SKM-1 treated with dmso at 0.1 percent for 144 hours (cell line): ENCODE measurements around the gene PLD1.

Experiments
- DNase-seq: peaks from one replicate; lab custom pipeline; 2025; ENCODE audit not compliant: unreplicated experiment; lab: John Stamatoyannopoulos, UW

The PLD1 gene

DNA sequence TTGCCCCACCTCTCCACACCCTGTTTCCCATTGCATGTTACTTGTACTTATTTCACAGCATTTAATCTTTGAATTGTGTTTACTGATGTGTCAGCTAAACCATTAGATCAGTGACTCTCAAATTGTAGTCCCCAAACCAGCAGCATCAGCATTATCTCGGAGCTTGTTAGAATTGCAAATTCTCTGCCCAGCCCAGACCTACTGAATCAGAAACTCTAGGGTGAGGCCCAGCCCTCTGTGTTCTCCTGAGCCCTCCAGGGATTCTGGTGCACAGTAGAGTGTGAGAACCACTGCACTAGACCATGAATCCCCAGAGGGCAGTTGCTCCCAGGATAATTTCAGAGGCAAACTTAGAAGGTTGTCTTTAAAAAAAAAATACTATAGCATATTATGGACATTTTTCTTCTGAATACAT, 13.0 kb downstream of the PLD1 start:
- no peak for DNase-seq

GRCh38 chr3:171796625-171797264, 13.5 kb downstream of the PLD1 start:
- no peak for DNase-seq

DNA sequence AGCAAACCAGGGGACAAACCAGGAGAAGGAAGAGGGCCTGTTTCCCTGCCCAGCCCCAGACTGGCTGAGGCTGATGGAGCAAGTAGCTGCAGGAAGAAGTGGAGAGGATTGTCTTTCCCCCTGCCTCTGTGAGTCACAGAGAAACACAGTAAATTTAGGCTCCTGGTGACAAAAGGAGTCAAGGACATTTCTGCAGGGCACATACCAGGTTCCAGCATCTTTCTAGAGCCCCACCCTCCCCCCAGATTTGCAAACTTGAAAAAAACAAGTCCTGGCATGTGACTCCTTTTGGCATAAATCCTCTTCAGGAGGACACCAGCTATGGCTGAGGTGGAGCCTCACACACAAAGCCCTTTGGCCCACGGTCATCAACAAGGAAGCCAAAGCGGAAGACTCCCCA, 17.8 kb downstream of the PLD1 start:
- DNase-seq, result no peak

DNA sequence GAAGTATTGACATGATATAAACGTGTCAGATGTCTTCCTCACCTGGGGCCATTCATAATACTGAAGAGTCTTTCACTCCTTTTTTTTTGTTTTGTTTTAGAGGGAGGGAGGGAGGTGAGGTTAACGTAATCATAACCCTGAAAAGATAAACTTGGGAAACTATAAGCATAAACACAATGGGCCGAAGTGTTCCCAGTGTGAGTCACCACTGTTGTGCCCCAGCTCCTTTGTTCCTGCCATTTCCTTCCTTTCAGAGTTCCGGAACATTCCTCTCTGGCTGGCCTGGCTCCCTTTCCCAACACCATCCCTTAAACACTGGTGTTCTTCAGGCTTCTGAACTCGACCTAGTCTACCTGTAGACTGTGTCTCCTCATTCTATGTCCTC, 18.6 kb downstream of the PLD1 start:
- no peak for DNase-seq

DNA sequence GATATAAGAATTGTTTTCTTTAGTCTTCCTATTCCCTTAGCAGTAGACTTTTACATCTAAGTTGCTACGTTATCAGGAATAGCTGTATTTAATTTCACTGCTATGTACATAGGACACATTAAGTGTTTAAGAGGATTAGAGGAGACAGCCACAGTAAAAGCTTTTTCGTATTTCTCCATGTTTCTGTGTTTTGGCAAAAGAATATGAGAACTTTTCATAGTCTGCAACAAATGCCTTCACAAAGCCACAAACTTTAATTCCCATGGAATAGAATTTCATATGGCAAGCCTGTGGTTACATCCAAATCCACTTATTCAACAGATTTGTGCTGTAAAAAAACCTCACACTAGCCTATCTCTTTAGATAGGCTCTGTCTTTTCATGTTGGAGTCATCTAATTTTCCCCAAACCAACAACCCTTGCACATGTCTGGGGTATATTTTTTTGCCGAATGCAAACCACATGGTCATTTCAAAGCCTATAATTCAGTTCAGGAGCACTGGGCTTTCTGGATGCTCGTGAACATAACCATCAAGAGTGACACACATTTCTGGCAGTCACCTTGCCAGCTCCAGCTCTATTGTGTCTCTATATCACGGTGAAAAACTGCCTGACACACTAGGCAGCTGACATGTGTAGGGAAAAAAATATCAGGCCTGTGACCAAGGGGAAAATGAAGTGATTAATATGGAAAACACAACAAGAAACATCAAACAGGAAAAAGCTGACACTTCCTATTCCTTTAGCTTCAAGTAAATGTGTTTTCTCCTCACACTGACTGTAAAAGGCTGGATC, 19.2 kb downstream of the PLD1 start:
- no peak for DNase-seq

DNA sequence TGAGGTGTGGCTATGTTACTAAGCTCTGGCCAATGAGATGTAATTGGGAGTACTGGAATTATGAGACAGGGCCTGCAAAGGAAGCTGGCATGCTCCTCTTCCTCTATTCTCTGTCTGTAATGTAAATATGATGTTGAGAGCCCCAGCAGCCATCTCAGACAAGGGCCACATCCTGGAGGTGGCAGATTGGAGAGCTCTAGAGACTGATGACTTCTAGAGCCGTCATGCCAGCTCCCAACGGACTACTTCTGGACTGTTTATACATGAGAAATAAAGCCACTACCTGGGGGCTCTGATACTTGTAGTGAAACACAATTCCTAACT, 19.7 kb downstream of the PLD1 start:
- no peak for DNase-seq

DNA sequence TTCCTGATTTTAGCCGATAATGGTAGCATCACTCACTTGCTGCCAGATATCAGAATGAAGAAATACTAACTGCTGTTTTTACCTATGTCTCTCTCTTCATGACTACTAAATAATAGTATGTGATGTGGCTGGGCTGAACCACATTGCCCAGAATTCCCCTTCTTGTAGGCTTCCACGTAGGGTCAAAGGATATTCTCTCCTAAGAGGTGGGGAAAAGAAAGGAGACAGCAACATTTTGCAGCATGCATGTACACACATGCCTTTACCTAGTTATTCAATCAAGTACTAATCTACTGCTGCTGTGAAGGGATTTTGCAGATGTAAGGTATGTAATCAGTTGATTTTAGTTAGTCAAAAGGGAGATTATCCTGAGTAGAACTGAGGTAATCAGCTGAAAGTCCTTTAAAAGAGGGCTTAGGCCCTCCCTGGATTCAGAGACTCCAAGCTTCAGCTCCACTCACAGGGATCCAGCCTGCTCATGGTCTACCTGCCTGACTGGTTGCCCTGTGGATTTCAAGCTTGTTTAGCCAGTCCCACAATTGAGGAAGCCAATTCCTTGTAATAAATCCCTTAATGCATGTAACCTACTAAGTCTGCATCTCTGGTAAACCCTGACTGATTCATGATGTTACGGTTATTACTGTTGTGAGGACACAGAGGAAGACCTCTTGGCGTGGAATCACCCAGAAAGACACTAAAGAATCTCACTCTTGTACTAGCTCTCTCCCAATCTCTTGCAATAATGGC, 20.4 kb downstream of the PLD1 start:
- no peak for DNase-seq

GRCh38 chr3:171788546-171789351, 21.5 kb downstream of the PLD1 start:
- no peak for DNase-seq

DNA sequence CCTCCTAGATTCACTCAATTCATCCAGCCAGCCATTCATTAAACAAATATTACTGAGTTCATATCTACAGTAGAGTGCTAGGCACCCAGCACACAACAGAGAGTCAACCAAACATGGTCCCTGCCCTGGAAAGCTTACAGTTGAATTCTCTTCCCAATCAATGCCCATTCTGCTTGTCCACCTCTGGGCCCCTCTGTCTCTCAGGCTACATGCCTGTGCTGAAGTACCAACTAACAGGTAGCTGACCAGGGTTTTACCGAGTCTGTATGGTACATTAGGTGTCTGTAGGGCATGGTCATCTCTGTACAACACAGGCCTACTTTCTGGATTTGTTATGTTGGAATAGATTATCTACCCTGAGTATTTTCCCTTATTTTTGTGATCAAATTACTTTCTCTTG, 23.3 kb downstream of the PLD1 start:
- DNase-seq, result no peak

DNA sequence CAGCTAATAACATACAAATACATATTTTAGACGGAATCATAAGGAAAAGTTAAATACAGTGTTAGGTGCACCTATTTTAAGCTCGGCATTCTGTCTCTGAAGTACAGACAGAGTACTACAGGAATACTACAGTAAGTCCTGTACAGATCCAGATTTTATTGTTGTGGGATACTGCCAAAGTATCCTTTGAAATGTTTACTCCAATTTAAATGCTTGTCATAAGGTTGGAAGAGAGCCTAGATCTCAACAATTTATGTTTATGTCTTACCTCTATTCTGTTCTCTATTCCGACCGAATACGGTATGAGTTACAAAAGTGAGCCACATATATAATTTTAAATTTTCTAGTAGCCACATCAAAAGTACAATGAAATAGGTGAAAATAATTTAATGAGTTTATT, 25.3 kb downstream of the PLD1 start:
- no peak for DNase-seq

GRCh38 chr3:171784387-171784786, 25.9 kb downstream of the PLD1 start:
- DNase-seq, result no peak

- no peak for DNase-seq
These were observed 26.7 kb downstream of the PLD1 start for GRCh38 chr3:171783626-171784025.

DNA sequence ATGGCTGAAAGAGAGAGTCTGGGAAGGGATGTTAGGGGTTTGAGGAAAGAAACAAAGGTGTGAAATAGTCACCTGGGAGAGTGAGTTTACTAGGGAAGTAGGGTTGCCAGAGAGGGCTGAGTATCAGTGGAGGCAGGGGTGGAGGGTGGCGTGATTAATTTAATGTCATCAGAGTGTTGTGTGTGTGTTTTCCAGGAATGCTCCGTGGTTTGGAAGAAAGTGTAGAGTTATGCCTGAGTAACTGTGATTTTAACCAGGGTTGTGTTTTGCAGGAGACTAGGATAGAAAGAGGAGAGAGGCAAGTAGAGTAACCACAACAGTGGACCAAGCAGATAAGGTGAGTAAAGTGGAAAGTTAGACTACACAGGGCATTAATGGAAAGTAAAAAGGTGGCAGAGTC, 27.2 kb downstream of the PLD1 start:
- no peak for DNase-seq

- no peak for DNase-seq
These were observed 27.7 kb downstream of the PLD1 start for GRCh38 chr3:171782617-171783016.

DNA sequence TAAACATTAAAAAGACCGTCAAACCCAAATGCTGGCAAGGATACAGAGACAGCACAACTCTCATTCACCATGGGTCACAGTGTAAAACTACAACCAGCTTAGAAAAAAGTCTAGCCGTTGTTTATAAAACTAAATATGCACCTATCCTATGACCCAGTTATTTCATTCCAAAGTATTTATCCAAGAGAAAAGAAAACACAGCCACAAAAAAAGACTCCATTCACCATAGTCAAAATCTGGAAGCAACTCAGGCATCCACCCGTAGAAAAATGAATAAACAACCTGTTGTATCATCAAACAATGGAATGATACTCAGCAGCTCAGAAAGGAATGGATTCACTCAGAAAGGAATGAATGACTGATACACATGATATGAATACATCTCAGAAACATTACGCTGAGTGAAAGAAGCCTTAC, 28.6 kb downstream of the PLD1 start:
- DNase-seq, result no peak

DNA sequence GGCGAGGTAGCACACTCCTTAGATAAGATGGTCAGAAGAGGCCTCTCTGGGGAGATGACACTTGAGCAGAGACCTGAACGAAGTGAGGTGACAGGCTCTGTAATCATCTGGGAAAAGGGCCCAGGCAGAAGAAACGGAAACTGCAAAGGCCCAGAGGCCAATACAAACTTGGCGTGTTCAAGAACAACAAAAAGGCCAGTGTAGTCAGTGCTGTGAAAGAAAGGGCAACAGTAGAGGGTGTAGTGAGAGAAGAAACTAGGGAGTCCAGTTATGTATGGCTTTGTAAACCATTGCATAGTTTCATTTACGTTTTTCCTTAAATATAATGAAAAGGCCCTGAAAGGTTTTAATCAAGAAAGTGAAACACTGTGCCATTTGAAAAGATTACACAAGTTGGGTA, 31.8 kb downstream of the PLD1 start:
- DNase-seq, result no peak

- DNase-seq, result no peak
These were observed 32.7 kb downstream of the PLD1 start for GRCh38 chr3:171777596-171777995.

DNA sequence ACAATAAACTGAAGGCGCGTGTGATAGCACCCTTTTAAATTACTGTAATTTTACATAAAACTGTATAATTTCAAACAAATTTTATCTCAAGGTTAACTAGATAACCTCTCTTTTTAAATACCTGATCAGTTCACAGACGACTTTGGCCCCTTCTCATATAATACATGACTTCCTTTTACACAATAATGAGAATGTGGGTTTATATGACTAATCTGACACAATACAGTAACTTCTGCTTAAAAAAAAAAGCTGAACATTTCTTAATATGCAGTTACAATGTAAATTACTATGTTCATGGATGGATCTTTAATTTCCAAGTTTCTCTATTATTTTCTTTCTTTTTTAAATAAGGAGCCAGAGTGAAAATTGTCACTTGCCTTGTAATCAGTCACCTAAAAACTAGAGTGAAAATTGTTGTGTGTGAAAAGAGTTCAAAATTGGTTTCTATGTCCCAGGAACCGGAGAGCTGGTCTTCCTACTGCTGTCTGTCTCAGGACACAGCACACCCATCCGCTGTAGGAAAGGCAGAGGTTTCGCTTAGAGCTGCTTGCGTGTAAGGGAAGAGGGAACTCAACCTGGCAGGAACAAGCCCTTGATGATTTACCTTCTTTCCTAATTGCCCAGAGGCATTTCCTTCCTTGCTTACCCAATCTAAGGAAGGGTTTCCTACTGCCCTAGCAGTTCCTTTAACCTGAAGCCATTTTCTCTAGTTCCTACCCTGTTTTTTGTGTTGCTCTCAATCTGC, 33.3 kb downstream of the PLD1 start:
- DNase-seq, result peak; percentile 74

GRCh38 chr3:171776411-171776810, 33.9 kb downstream of the PLD1 start:
- no peak for DNase-seq

- no peak for DNase-seq
These were observed 34.3 kb downstream of the PLD1 start for GRCh38 chr3:171775943-171776342.

DNA sequence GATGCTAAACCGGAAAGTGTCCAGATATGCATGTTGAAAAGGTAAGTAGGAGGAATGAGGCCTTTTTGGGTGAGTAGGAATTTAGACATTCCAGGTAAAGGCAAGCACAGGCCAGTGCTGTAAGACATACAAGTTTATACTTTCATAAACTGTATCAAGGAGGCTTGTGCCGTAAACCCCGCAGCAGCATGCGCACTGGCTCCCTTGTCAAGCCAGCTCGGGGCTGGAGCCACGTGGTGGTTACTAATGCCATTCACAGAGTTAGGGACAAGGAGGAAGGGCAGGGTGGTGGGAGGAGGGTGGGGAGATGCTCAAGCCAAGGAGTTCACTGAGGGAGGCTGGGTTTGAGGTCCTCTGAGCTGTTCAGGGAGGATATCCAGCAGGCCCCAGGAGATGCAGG, 35.8 kb downstream of the PLD1 start:
- no peak for DNase-seq
